HL-60 (cell line): ENCODE measurements around the gene SARS2.

Source experiments
- CTCF ChIP-seq: IDR thresholded peaks from one replicate; pipeline ENCODE4 v1.5.1; 2011; ENCODE audit warnings: low read length, control low read depth, inconsistent platforms; ENCODE audit not compliant: insufficient read depth
- POLR2AphosphoS5 ChIP-seq: IDR thresholded peaks from 2 replicates; pipeline ENCODE4 v1.6.1; 2012; ENCODE audit warnings: low read depth
- REST ChIP-seq: IDR thresholded peaks from 2 replicates; pipeline ENCODE4 v1.6.1; 2012; ENCODE audit warnings: low read depth; ENCODE audit not compliant: insufficient replicate concordance

GRCh38 chr19:38867171-38867780 lies 63.3 kb downstream of the SARS2 start:
- no peak for TF ChIP-seq CTCF
- TF ChIP-seq POLR2AphosphoS5, result no peak
- no peak for TF ChIP-seq REST
